Measurements from ENCODE around the gene SDK2. TPM values are rescaled to one million over a fixed set of nuclear protein-coding genes. Genes with fewer than 3 reads are reported as not detected.

The SDK2 gene
- total and polyA plus RNA-seq, 2 of the 8 experiments (the other 6 are each of a cell fraction or from before 2014, with no cell fraction given): 3.9 to 4.1 TPM

GRCh38 chr17:73431401-73432205 is 212.6 kb downstream of the SDK2 start:
- no peak overlapping the region for H2BK120ac ChIP-seq (replicated peaks; ENCODE audit: low read depth, low read length)
- H3K4ac ChIP-seq (replicated peaks; ENCODE audit: insufficient read length, low read depth, low read length): no peak overlapping the region
- H2BK5ac ChIP-seq (ENCODE audit: low read depth, low read length): no peak overlapping the region
- no peak overlapping the region for H3K4me3 ChIP-seq (ENCODE audit: extremely low read depth in 1 of 4, insufficient read depth in 2 of 4, low read depth in 3 of 4, low read length in 4 of 4)
- CTCF ChIA-PET (ENCODE audit: partially characterized antibody): interaction anchor here (0.7 to 4.2 kb wide), 18 partner anchors 9 to 355 kb away, joined by 3 to 29 read pairs (median 6); partner anchors contain the start of gene SDK2
- POLR2A ChIA-PET (ENCODE audit: partially characterized antibody): no interaction called here
- H3K4me2 ChIP-seq (ENCODE audit: insufficient read depth in 1 of 2, low read depth in 2 of 2, low read length in 2 of 2): no peak overlapping the region
- H4K20me1 ChIP-seq (replicated peaks in 1 of 2; ENCODE audit: control insufficient read depth in 1 of 2, insufficient read depth in 2 of 2, low read length in 2 of 2): no peaks in the 10 kb centered on the region
- H3K79me1 ChIP-seq (ENCODE audit: low read depth, low read length): no peaks in the 10 kb centered on the region
- H3K27ac ChIP-seq (ENCODE audit: low read depth, low read length): no peak overlapping the region
- no peak overlapping the region for H3K14ac ChIP-seq (ENCODE audit: insufficient read length)
- H2AK5ac ChIP-seq (ENCODE audit: low read depth, low read length): no peak overlapping the region
- H3K36me3 ChIP-seq (ENCODE audit: control insufficient read depth in 2 of 4, insufficient read depth in 4 of 4, low read length in 3 of 4): no peaks in the 10 kb centered on the region; a peak in 2 of 8 replicates
- H4K8ac ChIP-seq (ENCODE audit: extremely low read depth, insufficient read depth, low read length): no peak overlapping the region
- no peak overlapping the region for H2BK12ac ChIP-seq (ENCODE audit: low read depth, low read length)
- no peak for DNase-seq (ENCODE audit: low read depth in 1 of 2, low spot score in 2 of 2)
- no peak for FAIRE-seq
- no peak overlapping the region for H3K56ac ChIP-seq (replicated peaks; ENCODE audit: insufficient read length, low read depth, low read length)
- 90% methylated on average over 26 of the region's 26 CpGs; no CpG with 5 or more reads in 1 of the 2 experiments for WGBS, 2 experiments (ENCODE audit: extremely low coverage in 1 of 2, insufficient coverage in 1 of 2, insufficient read length in 1 of 2, insufficient replicate concordance in 2 of 2, low coverage in 1 of 2, low lambda C conversion rate in 2 of 2, missing lambda C conversion rate in 1 of 2)
- H3K27me3 ChIP-seq (replicated peaks in 1 of 4; ENCODE audit: control insufficient read depth in 3 of 4, extremely low read depth in 1 of 4, insufficient read depth in 3 of 4, low read length in 3 of 4): no peaks in the 10 kb centered on the region
- no peak overlapping the region for H2AFZ ChIP-seq (ENCODE audit: low read length)
- H3K4me1 ChIP-seq (replicated peaks in 1 of 4; ENCODE audit: control insufficient read depth in 3 of 4, insufficient read depth in 4 of 4, low read length in 3 of 4): peaks cover 0 to 6% (median 1%) of the 10 kb centered on the region in 4 experiments; a peak in 3 of 7 replicates
- H3K9ac ChIP-seq (replicated peaks in 1 of 4; ENCODE audit: extremely low read depth in 1 of 4, low read depth in 3 of 4, low read length in 3 of 4): no peak overlapping the region
- no peak overlapping the region for H3K23ac ChIP-seq (ENCODE audit: insufficient read length)
- no peak overlapping the region for H4K91ac ChIP-seq (replicated peaks; ENCODE audit: insufficient read length, low read length)
- no peak overlapping the region for H4K5ac ChIP-seq (ENCODE audit: insufficient read length, low read depth, low read length)
- no peaks in the 10 kb centered on the region for H3K79me2 ChIP-seq (ENCODE audit: control insufficient read depth in 1 of 2, insufficient read depth in 2 of 2, low read length in 2 of 2)
- H3K9me3 ChIP-seq (ENCODE audit: insufficient read depth in 2 of 2, low read depth in 1 of 2, low read length in 1 of 2): no peaks in the 10 kb centered on the region
- H2BK20ac ChIP-seq (ENCODE audit: low read length): no peak overlapping the region
- no peak overlapping the region for H3K18ac ChIP-seq (ENCODE audit: extremely low read depth, low read length)
- no peak overlapping the region for H2BK15ac ChIP-seq (ENCODE audit: low read length)
- no peaks in the 10 kb centered on the region for H3K23me2 ChIP-seq (ENCODE audit: low read depth, low read length)
- TF ChIP-seq BACH1 (IDR thresholded peaks at IDR 0.05; ENCODE audit: low read length) (no peak), HDAC2 (IDR thresholded peaks at IDR 0.05; ENCODE audit: borderline replicate concordance in 1 of 2, low read depth in 2 of 2, low read length in 2 of 2) (no peak), JUN (IDR thresholded peaks at IDR 0.05; ENCODE audit: low read depth, low read length) (no peak), SUZ12 (IDR thresholded peaks at IDR 0.05; ENCODE audit: low read length) (no peak), JUND (IDR thresholded peaks at IDR 0.05; ENCODE audit: low read length) (no peak), POLR2AphosphoS5 (IDR thresholded peaks at IDR 0.05; ENCODE audit: low read depth, low read length) (no peak), SP4 (IDR thresholded peaks at IDR 0.05; ENCODE audit: low read length) (no peak), KDM4A (IDR thresholded peaks at IDR 0.05; ENCODE audit: low read depth, low read length, severe bottlenecking) (no peak), USF2 (IDR thresholded peaks at IDR 0.05; ENCODE audit: low read length) (no peak)
